NCI-H460 (cell line): ENCODE data around the gene BICDL2. TPM values are rescaled to one million over a fixed set of nuclear protein-coding genes. Genes with fewer than 3 reads are reported as not detected.

ENCODE experiments used
- DNase-seq: peaks from one replicate; pipeline ENCODE4 v3.0.0-alpha.2; 2016; ENCODE audit warnings: low read depth; ENCODE audit errors: extremely low read depth
- total RNA-seq: library from RNA; depleted of rRNA; stranded (reverse); fragments of >200 nt; shearing (Covaris generic); gene quantifications from 2 replicates; pipeline ENCODE4 v1.2.3, GENCODE V29; 2014

Gene BICDL2
- total RNA-seq, 1 experiment from 2014 or later, result not detected

DNA sequence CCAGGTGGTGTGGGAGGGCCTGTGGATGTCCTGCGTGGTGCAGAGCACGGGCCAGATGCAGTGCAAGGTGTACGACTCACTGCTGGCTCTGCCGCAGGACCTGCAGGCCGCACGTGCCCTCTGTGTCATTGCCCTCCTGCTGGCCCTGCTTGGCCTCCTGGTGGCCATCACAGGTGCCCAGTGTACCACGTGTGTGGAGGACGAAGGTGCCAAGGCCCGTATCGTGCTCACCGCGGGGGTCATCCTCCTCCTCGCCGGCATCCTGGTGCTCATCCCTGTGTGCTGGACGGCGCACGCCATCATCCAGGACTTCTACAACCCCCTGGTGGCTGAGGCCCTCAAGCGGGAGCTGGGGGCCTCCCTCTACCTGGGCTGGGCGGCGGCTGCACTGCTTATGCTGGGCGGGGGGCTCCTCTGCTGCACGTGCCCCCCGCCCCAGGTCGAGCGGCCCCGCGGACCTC, 23.2 kb downstream of the BICDL2 start:
- no peak for DNase-seq

DNA sequence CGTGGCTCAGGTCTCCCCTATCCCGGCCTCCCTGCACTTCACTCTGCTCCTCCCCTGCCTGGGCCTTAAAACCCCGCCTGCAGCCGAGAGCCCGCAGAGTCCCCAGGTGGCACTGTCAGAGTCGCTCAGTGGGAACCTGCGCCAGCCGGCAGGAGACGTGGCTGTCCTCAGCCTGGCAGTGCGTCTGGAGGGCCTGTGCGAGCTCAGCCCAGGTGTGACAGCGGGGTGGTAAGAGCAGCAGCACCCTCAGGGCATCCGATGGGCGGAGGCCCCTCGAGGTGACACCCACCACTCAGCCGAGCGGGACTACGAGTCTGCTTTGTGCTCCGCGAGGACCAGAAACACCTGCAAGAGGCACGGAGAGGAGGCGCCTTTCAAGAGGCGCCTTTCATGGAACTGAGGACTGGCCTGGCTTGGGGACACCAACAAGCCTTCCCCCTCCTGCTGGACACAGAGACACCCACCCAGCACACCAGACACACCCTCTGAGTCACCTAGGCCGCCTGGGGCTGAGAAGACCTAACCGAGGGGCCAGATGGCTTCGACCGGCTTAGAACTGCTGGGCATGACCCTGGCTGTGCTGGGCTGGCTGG, 23.8 kb downstream of the BICDL2 start, which contains the start of gene CLDN9:
Gene CLDN9 (plus strand): TSS at position 96 of the 593 bp plus-strand sequence. CDS start 440 bp downstream, at position 536.
- no peak for DNase-seq

- no peak for DNase-seq
These were observed 24.5 kb downstream of the BICDL2 start for GRCh38 chr16:3012246-3012645.

DNA sequence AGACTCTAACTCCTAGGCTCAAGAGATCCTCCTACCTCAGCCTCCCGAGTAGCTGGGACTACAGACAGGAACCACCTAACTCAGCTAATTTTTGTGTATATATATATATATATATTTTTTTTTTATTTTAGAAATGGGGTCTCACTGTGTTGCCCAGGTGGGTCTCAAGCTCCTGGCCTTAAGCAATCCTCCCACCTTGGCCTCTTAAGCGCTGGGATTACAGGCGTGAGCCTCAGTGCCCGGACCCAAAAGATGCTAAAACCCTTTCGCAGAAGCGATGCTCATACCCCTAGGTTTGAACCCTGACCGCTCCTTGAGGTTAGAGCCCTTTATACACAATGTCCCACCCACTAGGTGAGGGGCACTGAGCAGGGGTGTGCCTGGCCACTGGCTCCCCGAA, 26.2 kb downstream of the BICDL2 start:
- no peak for DNase-seq

GRCh38 chr16:3009568-3010390, 27.0 kb downstream of the BICDL2 start:
- no peak for DNase-seq

DNA sequence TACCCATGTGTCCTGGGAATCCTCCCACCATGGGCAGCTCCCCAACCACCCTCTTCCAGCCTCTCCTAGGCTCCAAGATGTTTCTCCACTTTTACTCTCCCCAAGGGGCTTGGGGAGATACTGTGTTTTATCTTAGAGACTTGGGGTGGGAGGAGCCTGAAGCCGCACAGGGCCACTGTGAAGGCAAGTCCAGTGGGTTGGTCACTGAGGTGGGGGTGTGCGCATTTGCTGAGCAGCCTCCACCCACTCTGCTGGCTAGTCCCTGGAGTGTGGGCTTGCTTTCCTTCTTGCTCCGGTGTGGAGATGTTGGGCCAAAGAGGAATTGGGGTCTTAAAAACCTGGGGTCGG, 28.1 kb downstream of the BICDL2 start:
- no peak for DNase-seq

DNA sequence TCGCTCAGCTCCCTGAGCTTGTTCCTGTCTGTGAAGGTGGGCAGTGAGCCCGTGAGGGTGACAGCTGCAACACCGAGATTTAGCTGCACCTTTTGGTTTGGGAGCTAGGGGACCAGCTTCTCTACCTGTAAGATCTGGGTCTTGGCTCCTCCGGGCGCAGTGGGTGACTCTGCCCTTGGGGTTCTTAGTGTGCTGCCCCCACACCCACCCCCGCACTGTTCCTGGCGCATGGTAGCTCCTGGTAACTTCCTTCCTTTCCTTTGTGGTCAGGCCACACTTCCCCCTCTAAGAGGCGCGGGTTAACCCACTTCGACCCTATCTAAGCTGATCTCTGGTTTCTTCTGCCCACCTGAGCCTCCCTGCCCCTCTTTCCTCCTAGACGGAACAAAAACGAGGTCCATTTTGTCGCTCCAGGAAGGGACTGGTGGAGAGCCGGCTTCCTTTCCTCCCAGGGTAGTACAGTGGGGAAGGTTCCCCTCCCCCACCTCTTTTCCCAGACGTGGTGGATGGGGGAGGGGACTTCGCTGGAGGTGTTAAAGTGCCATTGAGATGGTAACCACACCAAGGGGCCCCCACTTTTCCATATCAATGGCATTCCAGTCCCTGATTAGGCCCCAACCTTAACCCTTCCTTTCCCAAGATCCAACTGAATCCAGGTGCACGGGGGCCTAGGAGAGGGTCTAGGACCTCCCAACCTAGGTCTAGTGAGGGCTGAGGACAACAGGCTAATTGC, 28.6 kb downstream of the BICDL2 start:
- DNase-seq, result no peak

DNA sequence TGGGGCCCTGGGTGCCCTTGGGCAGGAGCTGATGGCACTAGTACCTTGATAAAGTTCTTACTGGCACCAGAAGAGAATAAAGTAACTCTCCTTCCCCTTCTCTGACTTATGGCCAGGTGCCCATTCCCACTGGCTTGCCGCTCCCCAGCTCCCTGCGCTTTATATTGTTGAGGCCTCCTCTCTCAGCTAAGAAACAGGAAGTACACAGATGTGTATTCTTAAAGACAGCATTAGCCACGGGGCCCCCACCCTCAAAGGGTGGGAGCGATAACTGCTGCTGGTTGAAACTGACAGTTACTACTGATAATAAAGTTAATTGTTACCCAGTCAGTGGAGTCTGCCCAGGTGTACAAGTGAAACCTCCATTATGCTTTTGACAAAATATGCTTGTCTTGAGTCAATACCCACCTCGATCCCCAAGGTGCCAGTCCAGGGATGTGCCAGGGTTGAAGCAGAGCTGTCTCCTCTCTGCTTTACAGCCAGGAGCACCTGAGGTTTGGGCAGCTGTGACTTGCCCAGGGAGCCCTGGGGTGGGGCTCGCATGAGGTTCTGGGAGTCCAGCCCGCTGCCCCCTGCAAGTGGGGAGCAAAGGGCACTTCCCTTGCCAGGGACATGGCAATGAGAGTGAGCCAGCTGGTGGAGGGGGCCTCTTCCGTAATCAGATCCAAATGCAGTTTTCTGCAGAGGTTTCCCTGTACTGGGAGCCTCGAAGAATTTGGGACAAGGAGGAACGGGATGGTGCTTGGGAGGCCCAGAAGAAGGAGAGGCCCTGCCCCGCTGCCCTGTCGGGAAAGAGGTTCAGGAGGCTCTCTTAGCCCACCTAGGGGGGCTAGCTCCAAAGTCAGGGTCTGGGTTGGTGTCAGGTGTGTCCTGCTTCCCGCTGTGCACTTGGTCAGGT, 29.4 kb downstream of the BICDL2 start:
- DNase-seq, result no peak

- no peak for DNase-seq
These were observed 31.9 kb downstream of the BICDL2 start for GRCh38 chr16:3004781-3005284.

DNA sequence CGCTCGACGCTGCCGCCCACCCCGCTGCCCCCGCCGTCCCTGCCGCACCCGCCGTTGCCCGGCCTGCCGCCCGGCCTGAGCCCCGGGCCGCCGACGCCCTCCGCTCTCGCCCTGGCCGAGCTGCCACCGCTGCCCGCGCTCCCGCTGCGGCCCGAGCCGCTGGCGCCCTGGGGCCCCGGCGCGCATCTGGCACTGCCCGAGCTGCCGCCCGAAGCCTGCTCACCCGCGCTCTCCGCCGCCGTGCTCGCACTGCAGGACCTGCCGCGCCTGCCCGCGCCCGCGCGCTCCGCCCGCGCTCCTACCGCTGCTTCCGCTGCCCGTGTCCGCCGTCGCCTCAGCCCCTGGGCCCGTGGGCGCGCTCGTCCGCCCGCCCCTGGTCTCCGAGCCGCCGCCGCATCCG, 32.4 kb downstream of the BICDL2 start:
- no peak for DNase-seq

DNA sequence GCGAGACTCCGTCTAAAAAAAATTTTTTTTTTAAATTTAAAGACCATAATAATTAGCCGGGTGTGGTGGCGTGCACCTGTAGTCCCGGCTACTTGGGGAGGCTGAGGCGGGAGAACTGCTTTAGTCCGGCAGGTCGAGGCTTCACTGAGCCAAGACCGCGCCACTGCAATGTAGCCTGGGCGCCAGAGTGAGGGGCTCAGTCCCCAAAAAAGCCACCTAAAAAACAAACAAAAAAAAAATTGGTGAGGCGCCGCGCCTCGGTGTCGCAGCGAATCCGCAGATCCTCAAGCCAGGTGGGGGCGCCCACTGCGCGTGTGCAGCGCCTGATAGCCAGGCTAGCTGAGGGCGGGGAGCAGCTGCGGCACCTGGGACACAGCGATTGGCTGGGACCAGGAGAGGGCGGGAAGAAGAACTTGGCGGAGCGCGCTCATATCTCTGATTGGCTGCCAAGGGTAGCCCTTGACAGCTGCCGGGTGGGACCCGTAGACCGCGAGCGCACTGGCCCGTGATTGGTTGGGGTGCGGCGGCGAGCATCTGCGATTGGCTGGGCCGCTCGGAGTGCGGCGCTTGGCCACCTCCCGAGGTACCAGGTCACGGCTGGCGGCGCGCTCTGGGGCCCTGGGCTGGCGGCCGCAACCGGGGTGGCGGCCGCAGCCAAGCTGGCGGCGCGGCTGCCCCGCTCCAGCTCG, 33.0 kb downstream of the BICDL2 start:
- peak; percentile 99 for DNase-seq

DNA sequence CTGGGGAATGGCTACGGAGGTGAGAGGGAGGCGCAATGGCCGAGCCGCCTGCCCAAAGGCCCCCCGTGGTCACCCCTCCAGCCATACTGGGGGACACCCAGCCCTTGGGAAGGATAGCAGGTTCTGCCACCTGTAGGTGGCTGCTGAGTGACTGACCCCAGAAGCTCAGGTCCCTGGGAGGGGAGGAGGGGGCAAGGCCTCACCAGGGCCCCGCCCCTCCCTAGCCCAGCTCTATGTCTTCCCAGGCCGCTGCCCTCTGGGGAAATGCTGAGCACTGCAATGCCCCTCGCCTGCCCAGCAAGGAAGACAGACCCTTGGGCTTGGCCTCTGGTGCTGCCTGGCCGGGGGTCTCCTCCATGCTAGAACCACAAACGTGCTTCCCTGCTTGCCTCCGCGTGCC, 35.4 kb downstream of the BICDL2 start:
- DNase-seq, result no peak

- no peak for DNase-seq
These were observed 36.2 kb downstream of the BICDL2 start for GRCh38 chr16:3000540-3000939.

DNA sequence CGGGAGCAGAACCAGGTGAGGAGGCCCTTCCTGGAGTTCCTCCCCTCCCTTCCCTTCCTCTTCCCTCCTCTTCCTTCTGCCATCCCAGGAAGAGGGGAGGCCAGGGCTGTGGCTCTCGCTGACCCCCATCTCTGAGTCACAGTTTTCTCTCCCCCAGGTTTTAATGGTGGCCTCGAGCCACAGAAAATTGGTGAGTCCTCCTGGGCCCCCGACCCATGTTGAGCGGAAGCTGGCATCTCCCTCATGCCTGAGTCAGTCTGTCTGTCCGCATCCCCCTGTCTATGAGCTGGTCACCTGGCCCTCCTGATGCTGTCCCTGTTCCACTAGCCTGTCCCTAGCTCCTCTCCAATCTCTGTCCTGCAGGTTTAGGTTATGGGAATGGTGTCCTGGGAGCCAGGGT, 36.8 kb downstream of the BICDL2 start:
- DNase-seq, result no peak

GRCh38 chr16:2996298-2996697, 40.4 kb downstream of the BICDL2 start:
- DNase-seq, result no peak

GRCh38 chr16:2992383-2993081, 44.2 kb downstream of the BICDL2 start:
- no peak for DNase-seq

GRCh38 chr16:2991566-2992261, 45.0 kb downstream of the BICDL2 start:
- DNase-seq, result no peak

DNA sequence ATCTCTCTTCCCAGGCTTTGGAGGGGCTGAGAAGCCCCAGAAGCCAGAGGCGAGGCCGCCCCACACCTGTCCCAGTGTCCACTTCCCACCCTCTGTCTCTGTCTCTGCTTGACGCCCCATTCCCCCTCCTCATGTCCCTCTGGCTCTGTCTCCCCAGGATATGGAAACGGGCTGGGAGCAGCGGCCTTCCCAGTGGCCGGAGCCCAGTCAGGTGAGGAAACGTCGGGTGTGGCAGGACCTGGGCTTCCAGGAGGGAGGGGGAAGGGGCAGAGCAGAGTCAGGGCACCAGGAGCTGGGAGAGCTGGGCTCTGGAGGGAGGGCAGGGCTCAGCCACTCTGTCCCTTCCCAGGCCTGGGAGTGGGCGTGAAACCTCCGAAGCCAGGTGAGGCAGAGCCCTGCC, 45.9 kb downstream of the BICDL2 start:
- no peak for DNase-seq
